Measurements from ENCODE around the gene LDB3. TPM values are rescaled to one million over a fixed set of nuclear protein-coding genes. Genes with fewer than 3 reads are reported as not detected.

The LDB3 gene
- total and polyA plus RNA-seq, 2 of the 4 experiments (the other 2 are of a cell fraction) = 0.36 to 2.6 TPM

GRCh38 chr10:86661161-86662025, 6.9 kb upstream of the LDB3 start:
- H4K20me1 ChIP-seq (ENCODE audit: insufficient read depth, low read length) = no peaks in the 10 kb centered on the region
- WGBS, 2 experiments (ENCODE audit: extremely low coverage in 2 of 2, insufficient read length in 1 of 2) = 45% methylated on average over 2 of the region's 17 CpGs; no CpG with 5 or more reads in 1 of the 2 experiments
- H2BK15ac ChIP-seq (ENCODE audit: low read depth, low read length) = no peak overlapping the region
- peak; percentile 46 for DNase-seq
- no peak overlapping the region for H3K18ac ChIP-seq (ENCODE audit: low read depth, low read length)
- H3K4me1 ChIP-seq (ENCODE audit: control insufficient read depth, insufficient read depth, low read length) = peaks cover 13% of the 10 kb centered on the region
- no peak overlapping the region for H3K4ac ChIP-seq (ENCODE audit: low read depth, low read length)
- 0 out of 2 replicates have a peak overlapping the region, but pooled peaks have one; percentile 14 for H2AK5ac ChIP-seq (ENCODE audit: low read depth, low read length)
- H3K27ac ChIP-seq (ENCODE audit: insufficient read depth, low read length) = no peak overlapping the region
- ChIA-PET POLR2A (ENCODE audit: unreplicated experiment) (no interaction called here), CTCF (no interaction called here)
- no peak overlapping the region for H4K8ac ChIP-seq (ENCODE audit: low read depth in 2 of 2, low read length in 2 of 2)
- H2BK5ac ChIP-seq (ENCODE audit: low read depth, low read length, poor library complexity, severe bottlenecking) = no peak overlapping the region
- H3K27me3 ChIP-seq (ENCODE audit: control insufficient read depth, insufficient read depth, low read length) = no peaks in the 10 kb centered on the region; the same call in 1 of the 2 replicates
- intact Hi-C loops (cut with micrococcal nuclease) = no loop called here
- H4K5ac ChIP-seq (ENCODE audit: low read depth, low read length) = no peak overlapping the region
- no peak overlapping the region for H2BK20ac ChIP-seq (ENCODE audit: low read depth, low read length)
- H2AFZ ChIP-seq (replicated peaks; ENCODE audit: low read length, poor library complexity) = peak overlapping the region; percentile 43
- no peak overlapping the region for H3K9ac ChIP-seq (ENCODE audit: low read depth, low read length)
- ATAC-seq (ENCODE audit: low read depth) = peak; percentile 52
- TF ChIP-seq MXI1 (IDR thresholded peaks at IDR 0.05; ENCODE audit: borderline replicate concordance, low read depth, low read length) (no peak), RFX5 (IDR thresholded peaks at IDR 0.05; ENCODE audit: low read depth, low read length) (no peak), CEBPB (IDR thresholded peaks at IDR 0.05; ENCODE audit: low read depth, low read length) (no peak), NFE2L2 (IDR thresholded peaks at IDR 0.05; ENCODE audit: low read depth, low read length) (no peak), MAFK (IDR thresholded peaks at IDR 0.05; ENCODE audit: low read depth, low read length) (no peak), ELK1 (IDR thresholded peaks at IDR 0.05; ENCODE audit: borderline replicate concordance, low read depth, low read length) (no peak), CHD1 (IDR thresholded peaks at IDR 0.05; ENCODE audit: low read depth, low read length) (no peak), RCOR1 (IDR thresholded peaks at IDR 0.05; ENCODE audit: insufficient replicate concordance, low read length) (no peak), POLR2A (IDR thresholded peaks at IDR 0.05; ENCODE audit: low read depth, low read length) (no peak), RAD21 (IDR thresholded peaks at IDR 0.05; ENCODE audit: low read length) (no peak), MAZ (IDR thresholded peaks at IDR 0.05; ENCODE audit: borderline replicate concordance, low read depth, low read length) (no peak), SMC3 (IDR thresholded peaks at IDR 0.05; ENCODE audit: low read depth, low read length) (no peak)
- TF ChIP-seq, protein P1, sequence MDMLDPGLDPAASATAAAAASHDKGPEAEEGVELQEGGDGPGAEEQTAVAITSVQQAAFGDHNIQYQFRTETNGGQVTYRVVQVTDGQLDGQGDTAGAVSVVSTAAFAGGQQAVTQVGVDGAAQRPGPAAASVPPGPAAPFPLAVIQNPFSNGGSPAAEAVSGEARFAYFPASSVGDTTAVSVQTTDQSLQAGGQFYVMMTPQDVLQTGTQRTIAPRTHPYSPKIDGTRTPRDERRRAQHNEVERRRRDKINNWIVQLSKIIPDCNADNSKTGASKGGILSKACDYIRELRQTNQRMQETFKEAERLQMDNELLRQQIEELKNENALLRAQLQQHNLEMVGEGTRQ (IDR thresholded peaks at IDR 0.05; ENCODE audit: low read depth, low read length) = no peak
- dilution Hi-C loops (cut with HindIII; ENCODE audit: low sequenced_read_pairs, unreplicated experiment) = no loop called here
- H2AK9ac ChIP-seq (replicated peaks; ENCODE audit: low read depth, low read length, poor library complexity) = peak overlapping the region; percentile 55
- no peak overlapping the region for H3K4me3 ChIP-seq (ENCODE audit: insufficient read depth, low read depth, low read length)
- 0 out of 2 replicates have a peak overlapping the region, but pooled peaks have one; percentile 40 for H2BK120ac ChIP-seq (ENCODE audit: low read depth, low read length)
- in situ Hi-C loops (cut with MboI; ENCODE audit: low sequenced_read_pairs) = no loop called here
- no TSS peak for BruUV-seq (replicated peaks)
- H3K14ac ChIP-seq (replicated peaks; ENCODE audit: low read depth, low read length) = no peak overlapping the region
- H3K9me1 ChIP-seq (ENCODE audit: insufficient read depth, low read length) = peaks cover 11% of the 10 kb centered on the region; the same call in 1 of the 2 replicates
- no peak overlapping the region for H3K56ac ChIP-seq (ENCODE audit: extremely low read depth, insufficient read depth, low read length)
- no peak overlapping the region for H3K4me2 ChIP-seq (ENCODE audit: low read depth, low read length)
- no peaks in the 10 kb centered on the region for H3K36me3 ChIP-seq (ENCODE audit: control insufficient read depth, insufficient read depth, low read length)
- no peaks in the 10 kb centered on the region for H3K79me1 ChIP-seq (ENCODE audit: low read depth in 1 of 2, low read length in 2 of 2)
- H4K91ac ChIP-seq (ENCODE audit: insufficient read depth, low read depth, low read length) = no peak overlapping the region
- no peak overlapping the region for H3K23ac ChIP-seq (ENCODE audit: low read depth, low read length)
- H3K9me3 ChIP-seq (ENCODE audit: control insufficient read depth, insufficient read depth, low read length) = no peaks in the 10 kb centered on the region

All from IMR-90 (cell line).